H54 (cell line): ENCODE measurements around the gene FCHO1.

Source experiments
- DNase-seq: peaks from one replicate; pipeline ENCODE4 v3.0.0; 2011; ENCODE audit warnings: low spot score, mixed read lengths; ENCODE audit not compliant: insufficient read length
- FAIRE-seq: peaks from 3 replicates; lab custom pipeline; 2011; peaks lifted over from hg19 to GRCh38; lab: Jason Lieb, UNC
- POLR2A ChIP-seq: IDR thresholded peaks from 2 replicates; pipeline ENCODE4 v1.6.1; 2011; ENCODE audit warnings: low read depth, mild to moderate bottlenecking, low read length

FCHO1 gene

GRCh38 chr19:17830567-17831418 is 79.5 kb downstream of the FCHO1 start:
- DNase-seq = peak; percentile 92
- no peak for TF ChIP-seq POLR2A
- no peak for FAIRE-seq

GRCh38 chr19:17831419-17831888 is 80.2 kb downstream of the FCHO1 start:
- no peak for FAIRE-seq
- TF ChIP-seq POLR2A = no peak

GRCh38 chr19:17832443-17833208 is 81.3 kb downstream of the FCHO1 start:
- no peak for TF ChIP-seq POLR2A
- FAIRE-seq (no peak), DNase-seq (no peak)

More at GRCh38 chr19:17831419-17831888, 80.2 kb downstream of the FCHO1 start:
- DNase-seq = no peak

- TF ChIP-seq POLR2A = no peak
- FAIRE-seq (no peak), DNase-seq (no peak)
These were observed 83.3 kb downstream of the FCHO1 start for GRCh38 chr19:17834350-17835181.

GRCh38 chr19:17835182-17836006 is 84.1 kb downstream of the FCHO1 start:
- TF ChIP-seq POLR2A = no peak
- no peak for FAIRE-seq
- DNase-seq = no peak

GRCh38 chr19:17836530-17836929 is 85.3 kb downstream of the FCHO1 start:
- TF ChIP-seq POLR2A = no peak
- FAIRE-seq (no peak), DNase-seq (no peak)

- DNase-seq (no peak), FAIRE-seq (no peak)
- no peak for TF ChIP-seq POLR2A
These were observed 86.7 kb downstream of the FCHO1 start for GRCh38 chr19:17837972-17838371.
